GM18858 (cell line): Measurements from ENCODE around the gene ZSWIM9.
A peak's percentile ranks its signal among the peaks of the same experiment; 100 is the strongest.

Source experiments
- ATAC-seq: cut with Tn5 transposase; IDR thresholded peaks from one replicate; pipeline ENCODE4 v1.9.1; 2021; ENCODE audit not compliant: unreplicated experiment

ZSWIM9 gene

DNA sequence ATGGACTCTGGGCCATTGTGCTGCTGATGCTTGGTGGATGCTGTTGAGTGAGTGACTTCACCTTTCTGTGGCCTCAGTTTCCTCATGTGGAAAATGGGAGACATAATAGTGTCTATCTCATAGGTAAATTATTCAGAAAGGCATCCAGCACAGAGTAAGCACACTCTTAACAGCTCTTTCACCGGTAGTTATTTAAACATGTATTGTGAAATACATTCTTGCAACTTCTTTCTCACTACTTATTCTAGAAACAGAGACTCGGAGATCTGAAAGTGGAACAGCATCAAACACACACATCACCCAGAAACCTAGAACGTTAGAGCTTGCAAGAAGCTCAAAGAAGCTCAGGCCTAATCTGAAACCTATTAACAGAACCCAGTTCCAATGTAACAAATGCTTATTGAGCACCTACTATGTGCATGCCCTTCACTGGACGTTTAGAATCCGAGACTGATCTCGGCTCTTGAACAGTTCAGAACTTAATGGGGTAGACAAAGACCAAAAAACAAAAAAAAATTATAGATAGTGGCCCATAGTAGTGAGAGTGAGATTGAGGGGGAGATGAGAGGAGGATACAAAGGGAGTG lies 4.1 kb downstream of the ZSWIM9 start:
- no peak for ATAC-seq

DNA sequence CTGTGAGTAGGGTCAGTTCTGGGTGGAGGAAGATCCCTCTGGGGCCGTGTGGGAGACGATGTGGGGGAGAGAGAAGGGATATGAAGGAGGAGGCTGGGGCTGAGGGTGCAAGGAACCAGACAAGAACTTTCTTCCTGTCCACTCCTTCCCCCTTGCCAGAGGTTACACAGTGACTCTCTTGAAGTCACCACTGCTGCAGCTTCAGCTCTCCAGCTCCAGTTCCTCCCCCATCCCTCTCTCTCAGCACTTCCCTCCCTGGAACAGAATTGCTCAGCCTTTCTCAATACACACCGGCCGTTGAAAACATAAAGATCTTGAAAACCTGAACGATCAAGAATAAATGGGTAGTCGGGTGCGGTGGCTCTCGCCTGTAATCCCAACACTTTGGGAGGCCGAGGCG lies 5.1 kb downstream of the ZSWIM9 start:
- ATAC-seq = no peak

DNA sequence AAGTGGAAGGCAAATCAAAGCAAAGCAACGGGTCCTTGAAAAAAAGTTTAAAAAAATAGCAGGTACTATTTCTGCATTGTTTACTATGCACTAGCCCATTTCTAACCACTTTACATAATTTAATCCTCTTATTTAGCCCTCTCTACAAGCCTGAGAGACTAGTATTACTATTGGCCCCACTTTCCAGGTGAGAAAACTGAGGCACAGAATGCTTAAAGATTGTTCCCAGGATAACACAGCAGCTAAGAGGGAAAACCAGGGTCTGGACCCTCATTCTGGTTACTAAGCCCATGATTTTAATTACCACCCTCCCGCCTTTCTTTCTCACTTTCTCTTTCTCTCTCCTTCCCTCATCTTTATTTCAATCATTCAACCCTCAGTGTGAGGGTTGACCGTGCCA lies 5.7 kb downstream of the ZSWIM9 start:
- no peak for ATAC-seq

DNA sequence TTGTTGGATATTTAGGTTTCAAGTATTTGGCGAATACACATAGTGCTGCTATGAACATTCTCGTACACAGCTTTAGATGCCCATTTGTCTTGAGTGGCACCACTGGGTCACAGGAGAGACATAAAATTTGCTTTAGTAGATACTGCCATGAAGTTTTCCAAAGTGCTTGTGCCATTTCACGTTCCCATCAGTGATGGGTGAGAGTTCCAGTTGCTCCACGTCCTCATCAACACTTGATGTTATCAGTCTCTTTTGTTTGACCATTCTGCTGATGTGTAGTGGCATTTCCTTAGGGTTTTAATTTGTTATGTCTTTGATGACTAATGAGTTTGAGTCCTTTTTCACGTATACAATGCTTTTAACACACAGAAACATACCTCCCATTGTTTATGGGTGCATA lies 11.0 kb downstream of the ZSWIM9 start:
- ATAC-seq = no peak

DNA sequence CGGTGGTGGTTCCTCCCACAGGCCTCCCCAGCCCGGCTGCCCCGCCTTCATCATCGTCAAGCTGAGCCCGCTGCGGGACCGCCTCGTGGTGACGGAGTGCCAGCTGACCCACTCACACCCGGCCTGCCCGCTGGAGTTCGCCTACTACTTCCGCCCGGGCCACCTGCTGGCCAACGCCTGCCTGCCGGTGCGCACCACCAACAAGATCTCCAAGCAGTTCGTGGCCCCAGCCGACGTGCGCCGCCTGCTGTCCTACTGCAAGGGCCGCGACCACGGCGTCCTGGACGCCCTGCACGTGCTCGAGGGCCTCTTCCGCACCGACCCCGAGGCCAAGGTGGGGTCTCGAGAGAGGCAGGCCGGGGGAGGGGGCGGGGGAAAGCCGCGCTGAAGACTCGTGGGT lies 12.0 kb downstream of the ZSWIM9 start:
- no peak for ATAC-seq

DNA sequence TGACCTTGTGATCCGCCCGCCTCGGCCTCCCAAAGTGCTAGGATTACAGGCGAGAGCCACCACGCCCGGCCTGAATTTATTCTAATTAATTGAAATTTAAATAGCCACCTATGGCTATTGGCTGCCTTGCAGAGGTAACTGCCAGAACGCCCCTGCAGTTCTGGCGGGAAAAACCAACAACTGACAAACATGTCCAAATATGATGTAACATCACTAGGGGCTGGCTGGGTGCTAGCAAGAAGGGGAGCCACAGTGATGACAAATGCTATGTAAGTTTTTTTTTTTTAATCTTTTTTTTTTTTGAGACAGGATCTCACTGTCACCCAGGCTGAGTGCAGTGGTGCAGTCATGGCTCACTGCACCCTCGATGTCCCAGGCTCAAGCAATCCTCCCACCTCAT lies 12.9 kb downstream of the ZSWIM9 start:
- no peak for ATAC-seq

DNA sequence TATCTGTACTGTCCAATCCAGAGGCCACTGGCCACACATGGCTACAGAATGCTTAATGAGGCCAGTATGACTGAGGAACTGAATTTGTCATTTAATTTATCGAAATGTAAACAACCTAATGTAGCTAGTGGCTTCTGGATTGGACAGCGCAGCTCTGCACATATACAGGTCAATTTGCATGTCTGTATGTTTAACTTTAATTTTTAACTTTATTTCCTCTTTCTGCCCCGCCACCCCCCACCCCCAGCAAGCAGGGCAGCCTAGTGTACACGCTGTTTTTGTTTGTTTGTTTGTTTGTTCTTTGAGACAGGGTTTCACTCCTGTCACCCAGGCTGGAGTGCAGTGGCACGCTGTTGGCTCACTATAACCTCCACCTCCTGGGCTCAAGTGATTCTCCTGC lies 15.5 kb downstream of the ZSWIM9 start:
- no peak for ATAC-seq

DNA sequence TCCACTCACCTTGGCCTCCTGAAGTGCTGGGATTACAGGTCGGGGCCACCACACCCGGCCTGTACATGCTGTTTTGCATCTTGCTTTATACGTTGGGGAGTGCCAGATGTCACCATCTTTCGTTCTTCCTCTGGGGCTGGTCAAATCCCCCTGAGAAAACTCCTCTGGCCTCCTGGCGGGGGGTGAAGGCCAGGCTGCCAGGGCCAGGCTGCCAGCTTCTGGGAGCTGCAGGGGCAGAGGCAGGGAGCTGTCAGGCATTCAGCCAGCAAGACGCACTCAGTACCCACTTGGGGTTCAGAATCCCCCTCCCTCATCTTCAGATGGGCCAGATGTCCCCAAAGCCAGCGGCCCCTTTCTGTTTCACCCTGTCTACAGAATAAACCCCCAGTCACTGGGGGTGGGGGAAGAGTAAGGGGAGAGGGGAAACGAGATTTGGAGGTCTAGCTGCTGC lies 16.1 kb downstream of the ZSWIM9 start:
- no peak for ATAC-seq

DNA sequence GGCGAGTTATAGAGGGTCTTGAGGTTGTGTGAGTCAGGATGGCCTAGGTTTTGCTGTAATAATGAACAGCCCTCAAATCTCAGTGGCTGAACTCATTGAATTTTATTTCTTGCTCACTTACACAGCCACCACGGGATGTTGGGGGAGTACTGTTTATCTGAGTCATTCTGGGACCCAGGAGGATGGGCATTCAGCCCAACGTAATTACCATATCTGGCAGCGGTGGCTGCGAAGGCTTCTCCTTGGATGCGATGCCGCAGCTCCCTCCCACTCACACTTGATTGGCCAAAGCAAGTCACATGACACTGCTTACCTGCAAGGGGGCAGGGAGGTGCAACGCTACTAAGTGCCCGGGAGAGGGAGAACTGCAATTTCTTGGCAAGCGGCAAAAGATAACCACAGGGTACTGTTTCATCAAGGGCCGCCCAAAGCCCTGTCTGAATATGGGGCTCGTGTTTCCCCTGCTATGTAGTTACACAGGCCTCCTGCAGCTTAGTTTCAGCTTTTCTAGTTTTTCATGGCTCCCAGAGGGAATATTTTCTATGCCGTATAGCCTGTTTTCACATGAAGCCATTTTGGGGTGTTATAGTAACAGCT lies 19.9 kb downstream of the ZSWIM9 start:
- ATAC-seq = no peak

DNA sequence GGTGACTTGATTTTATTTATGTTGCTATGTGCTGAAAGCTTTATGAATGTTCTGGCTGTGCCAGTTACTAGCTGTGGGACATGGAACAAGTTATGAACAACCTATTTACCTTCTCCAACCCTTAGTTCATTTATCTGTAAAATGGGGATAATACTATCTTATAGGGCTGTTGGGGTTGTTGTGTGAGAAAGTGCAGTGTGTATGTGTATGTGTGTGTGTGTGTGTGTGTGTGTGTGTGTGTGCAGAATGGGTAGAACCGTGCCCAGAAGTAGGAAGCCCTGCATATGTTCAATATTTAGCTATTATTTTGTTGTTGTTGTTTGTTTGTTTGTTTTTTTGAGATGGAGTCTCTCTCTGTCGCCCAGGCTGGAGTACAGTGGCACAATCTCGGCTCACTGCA lies 20.4 kb downstream of the ZSWIM9 start:
- no peak for ATAC-seq

DNA sequence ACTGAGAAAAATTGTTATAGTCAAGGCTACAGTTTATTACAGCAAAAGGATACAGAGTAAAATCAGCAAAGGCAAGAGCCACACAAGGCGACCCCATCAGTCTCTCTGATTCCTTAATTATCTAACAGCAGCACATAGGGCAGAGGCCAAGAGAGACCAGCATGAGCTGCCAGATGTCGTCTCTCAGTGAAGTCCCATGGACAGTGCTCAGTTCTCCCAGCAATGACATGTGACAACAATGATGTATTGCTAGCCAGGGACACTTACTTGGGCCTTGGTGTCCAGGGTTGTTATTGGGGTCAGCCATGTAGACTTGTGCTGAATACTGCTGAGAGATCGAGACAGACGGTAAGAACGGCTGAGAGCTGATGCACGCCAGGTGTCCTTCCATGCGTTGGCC lies 22.3 kb downstream of the ZSWIM9 start:
- no peak for ATAC-seq

DNA sequence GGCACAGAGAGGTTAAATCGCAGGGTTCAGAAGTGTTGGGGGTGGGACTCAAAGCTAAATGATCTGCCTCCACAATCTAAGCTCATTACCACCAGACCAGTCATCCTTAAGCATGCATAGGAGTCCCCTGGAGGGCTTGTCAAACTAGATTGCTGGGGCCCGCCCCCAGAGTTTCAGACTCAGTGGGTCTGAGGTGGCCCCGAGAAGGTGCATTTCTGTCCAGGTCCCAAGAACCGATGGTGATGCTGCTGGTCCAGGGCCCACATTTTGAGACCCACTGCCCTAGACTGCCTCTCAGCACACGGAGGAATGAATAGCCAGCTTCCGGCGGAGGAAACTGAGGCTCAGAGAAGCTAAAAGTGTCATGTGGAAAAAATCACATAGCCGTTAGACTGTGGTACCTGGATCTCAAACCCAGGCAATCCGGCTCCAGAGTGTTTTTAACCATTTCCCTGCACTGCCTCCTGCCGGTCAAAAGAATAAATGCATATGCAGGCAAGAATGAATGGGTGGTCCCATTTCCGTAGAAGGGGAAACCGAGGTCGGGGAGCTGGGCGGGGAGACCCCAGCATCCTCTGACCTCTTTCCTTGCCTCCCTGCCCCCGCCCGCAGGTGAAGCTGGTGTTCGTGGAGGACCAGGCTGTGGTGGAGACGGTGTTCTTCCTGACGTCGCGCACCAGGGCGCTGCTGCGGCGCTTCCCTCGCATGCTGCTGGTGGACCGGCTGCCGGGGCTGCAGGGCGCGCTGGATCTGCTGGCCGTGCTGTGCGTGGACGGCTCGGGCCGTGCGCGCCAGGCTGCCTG lies 23.8 kb downstream of the ZSWIM9 start:
- ATAC-seq = no peak

DNA sequence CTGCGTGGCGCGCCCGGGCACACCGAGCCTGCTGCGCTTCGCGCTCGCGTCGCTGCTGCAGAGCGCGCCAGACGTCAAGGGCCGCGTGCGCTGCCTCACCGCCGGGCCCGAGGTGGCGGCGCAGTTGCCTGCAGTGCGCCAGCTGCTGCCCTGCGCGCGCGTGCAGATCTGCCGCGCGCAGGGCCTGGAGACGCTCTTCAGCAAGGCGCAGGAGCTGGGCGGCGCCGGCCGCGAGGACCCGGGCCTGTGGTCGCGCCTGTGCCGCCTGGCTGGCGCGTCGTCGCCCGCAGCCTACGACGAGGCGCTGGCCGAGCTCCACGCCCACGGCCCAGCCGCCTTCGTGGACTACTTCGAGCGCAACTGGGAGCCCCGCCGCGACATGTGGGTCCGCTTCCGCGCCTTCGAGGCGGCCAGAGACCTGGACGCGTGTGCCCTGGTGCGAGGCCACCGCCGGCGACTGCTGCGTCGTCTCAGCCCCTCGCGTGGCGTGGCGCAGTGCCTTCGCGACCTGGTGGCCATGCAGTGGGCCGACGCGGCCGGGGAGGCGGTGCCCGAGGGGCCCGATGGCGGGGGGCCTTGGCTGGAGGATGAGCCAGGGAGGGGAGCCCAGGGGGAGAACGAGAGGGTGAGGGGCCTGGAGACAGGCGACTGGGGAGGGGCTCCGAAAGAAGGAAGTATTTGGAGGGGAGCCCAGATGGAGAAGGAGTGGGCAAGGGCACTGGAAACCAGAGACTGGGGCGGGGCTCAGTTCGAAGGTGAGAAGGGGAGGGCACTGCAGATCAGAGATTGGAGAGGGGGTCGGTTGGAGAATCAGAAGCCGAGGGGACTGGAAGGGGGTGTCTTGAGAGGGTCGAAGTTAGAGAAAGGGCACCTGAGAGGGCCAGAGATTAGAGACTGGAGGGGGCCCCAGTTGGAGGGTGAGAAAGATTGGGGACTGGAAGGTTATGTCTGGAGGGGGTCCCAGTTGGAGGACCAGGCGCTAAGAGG lies 24.7 kb downstream of the ZSWIM9 start:
- ATAC-seq = no peak

DNA sequence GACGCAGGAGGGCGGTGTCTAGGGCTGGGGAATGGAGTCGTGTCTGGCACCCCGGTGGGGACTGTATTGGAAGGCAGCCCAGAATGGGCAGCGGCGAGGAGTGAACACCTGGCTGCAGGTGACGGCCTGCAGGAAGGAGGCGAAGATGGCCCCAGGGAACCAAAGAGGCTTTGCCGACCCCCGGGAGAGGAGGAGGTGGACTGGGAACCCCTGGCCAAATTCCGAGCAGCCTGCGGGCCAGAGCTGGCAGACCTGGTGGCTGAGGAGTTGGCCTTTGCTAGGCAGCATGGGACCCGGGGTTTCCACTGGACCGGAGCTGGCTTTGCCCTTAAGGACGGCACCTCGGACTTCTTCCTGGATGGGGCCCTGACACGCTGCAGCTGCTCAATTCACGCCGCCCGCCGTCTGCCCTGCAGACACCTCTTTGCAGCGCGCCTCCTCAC lies 25.9 kb downstream of the ZSWIM9 start:
- ATAC-seq = no peak

DNA sequence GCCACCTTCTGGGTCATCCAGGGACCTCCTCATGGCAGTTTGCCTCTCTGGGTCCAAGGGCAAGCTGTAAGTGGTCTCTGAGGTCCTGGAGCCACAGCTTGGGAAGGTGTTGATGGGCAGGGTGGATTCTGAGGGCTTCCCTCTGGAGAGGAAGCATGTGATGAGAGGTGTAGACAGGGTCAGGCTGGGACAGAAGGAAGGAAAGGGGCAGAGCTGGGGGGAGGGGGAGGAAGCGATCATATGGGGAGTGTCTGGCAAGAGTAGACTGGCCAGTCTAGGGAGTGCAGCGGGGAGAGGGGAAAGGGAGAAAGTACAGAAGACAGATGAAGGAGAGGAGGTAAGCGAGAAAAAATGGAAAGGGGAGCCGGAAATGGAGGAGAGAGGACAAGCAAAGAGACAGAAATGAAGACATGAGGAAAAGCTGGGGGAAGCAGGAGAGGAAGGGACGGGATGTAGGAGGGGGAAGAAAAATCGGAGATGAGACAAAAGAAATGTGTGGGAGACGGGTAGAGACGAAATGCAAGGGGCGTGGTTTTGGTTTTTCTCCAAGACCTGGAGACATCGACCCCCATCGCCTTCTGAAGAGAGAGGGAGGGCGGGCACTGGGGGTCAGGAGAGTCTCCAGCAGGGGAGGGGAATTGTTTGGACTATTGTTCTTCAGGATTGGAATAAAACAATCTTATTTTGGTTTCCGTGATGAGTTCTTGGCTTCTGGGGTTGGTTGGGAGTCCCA lies 26.6 kb downstream of the ZSWIM9 start:
- ATAC-seq = no peak

DNA sequence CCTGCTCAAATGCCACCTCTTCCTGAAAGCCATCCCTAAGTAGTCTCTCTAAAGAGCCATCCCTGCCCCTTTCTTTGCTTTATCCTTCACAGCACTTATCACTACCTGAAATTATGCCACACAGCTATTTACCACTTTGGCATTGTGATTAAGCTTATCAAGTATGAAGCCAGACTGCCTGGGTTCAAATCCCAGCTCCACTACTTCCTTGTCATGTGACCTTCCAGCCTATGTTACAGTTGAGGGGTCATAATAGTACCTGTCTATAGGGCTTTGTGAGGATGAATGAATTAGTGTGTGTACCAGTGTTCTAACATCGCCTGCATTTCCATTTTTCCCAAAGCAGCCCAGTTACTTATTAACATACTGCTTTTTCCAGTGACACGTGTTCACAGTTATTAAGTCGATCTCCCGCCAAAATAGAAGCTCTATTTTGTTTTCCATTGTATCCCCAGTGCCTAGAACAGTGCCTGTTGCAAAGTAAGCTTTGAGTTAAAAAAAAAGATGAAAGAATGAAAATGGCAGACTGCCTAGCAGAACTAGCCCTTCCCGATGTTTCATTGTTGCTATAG lies 32.8 kb downstream of the ZSWIM9 start:
- ATAC-seq = no peak

DNA sequence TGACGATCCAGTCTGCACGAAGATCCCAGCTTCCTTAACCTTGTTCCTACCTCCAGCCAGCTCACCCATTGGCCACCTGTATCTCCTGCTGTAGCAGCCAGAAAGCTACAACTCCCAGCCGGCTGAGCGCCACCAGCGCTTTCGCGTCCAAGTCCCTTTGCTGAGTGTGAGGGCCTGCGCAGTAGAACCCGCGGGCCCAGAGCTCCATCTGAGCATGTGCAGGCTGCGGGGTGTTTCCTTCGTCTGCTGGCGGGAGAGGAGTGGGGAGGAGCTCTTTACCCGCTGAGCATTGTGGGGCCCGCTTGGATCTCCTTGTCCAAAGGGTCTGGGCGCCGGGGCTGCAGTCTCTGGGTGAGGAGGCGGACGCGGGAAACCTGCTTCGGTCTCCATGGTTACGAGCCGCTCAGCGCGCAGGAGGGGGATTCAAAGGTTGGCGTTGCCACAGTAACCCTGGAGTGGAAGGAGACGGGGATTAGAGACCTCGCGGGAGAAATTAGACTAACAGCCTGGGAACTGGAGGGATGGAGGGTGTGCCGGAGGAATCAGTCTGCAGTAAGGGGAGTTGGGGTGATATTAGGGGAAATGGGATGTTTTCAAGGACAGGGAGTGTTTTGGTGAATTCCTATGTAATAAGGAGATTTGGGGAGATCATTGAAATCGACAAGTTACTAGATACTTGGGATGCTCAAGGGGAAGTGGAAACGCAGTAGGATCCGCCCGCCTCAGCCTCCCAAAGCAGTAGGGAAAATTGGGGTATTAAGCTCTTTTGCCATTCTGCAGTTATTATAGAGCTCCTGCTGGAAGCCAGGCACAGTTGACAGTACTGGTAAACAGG lies 33.5 kb downstream of the ZSWIM9 start:
- peak; percentile 61 for ATAC-seq

DNA sequence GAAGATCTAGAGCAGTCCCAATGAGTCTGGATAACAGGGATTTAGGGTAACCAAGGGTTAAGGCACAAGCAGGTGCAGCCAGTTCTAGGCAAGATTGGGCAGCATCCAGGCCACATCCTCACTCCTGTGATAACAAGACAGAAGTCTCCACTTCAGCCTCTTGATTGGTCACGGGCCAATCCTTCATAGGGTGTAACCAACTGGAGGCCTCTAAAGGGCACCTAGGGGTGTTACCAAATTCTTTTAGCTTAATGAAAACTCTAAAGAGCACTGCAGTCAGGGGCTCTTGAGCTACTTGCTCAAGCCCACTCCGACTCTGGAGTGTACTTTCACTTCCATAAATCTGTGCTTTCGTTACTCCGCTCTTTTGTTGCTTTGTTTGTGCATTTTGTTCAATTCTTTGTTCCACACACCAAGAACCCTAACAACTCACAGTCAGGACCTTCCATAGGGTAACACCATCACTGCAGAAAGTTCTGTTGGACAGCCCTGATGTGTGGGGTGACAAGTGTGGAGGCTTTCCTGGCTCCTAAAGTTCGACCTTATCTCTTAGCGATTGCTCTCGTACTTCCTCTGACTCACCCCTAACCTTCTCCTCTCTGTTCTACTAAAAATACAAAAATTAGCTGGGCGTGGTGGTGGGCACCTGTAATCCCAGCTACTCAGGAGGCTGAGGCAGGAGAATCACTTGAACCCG lies 36.1 kb downstream of the ZSWIM9 start:
- no peak for ATAC-seq

DNA sequence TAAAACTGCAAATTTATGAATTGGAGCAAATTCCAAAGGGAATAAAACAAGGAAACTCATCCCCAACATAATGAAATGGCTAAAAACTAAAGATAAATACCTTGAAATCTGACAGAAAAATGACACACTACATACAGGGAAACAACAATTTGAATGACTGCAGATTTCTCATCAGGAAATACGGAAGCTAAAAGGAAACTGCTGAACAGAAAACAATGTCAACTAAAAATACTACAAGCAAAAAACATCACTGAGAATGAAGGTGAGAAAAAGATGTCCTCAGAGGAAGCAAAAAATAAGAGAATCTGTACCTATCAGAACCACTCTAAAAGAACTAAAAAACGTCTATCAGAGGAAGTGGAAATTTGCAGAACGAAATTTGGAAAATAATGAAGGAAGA lies 39.5 kb downstream of the ZSWIM9 start:
- no peak for ATAC-seq
